Astrocyte (in vitro differentiated cells and primary cell): ENCODE results near the gene SGK1. TPM values are rescaled to one million over a fixed set of nuclear protein-coding genes. Genes with fewer than 3 reads are reported as not detected.

ENCODE experiments used
- DNase-seq: peaks from one replicate; pipeline ENCODE4 v3.0.0-alpha.2; 2010; ENCODE audit warnings: low read depth
- FAIRE-seq: peaks from 2 replicates; lab custom pipeline; 2011; peaks lifted over from hg19 to GRCh38; lab: Jason Lieb, UNC
- H2AFZ ChIP-seq: 2 replicates; pipeline ENCODE4 v1.6.0; 2012; ENCODE audit warnings: low read depth, low read length, inconsistent platforms
- H3K27ac ChIP-seq: 2 replicates; pipeline ENCODE4 v1.5.1; 2011; ENCODE audit warnings: low read depth, low read length, inconsistent platforms
- H3K27me3 ChIP-seq: 2 replicates; pipeline ENCODE4 v1.6.0; 2011; ENCODE audit warnings: low read length, inconsistent platforms; ENCODE audit not compliant: insufficient read depth
- H3K36me3 ChIP-seq: 2 replicates; pipeline ENCODE4 v1.5.1; 2011; ENCODE audit warnings: low read length, inconsistent platforms; ENCODE audit not compliant: insufficient read depth
- H3K4me1 ChIP-seq: 2 replicates; pipeline ENCODE4 v1.5.1; 2011; ENCODE audit warnings: low read length, inconsistent platforms; ENCODE audit not compliant: insufficient read depth
- H3K4me2 ChIP-seq: 2 replicates; pipeline ENCODE4 v1.6.0; 2012; ENCODE audit warnings: low read length, inconsistent platforms
- H3K4me3 ChIP-seq: 2 replicates; pipeline ENCODE4 v1.5.1; 2011; ENCODE audit warnings: low read depth, mild to moderate bottlenecking, low read length, inconsistent platforms; ENCODE audit not compliant: insufficient read depth
- H3K79me2 ChIP-seq: 2 replicates; pipeline ENCODE4 v1.6.0; 2012; ENCODE audit warnings: mild to moderate bottlenecking, low read length, inconsistent platforms; ENCODE audit not compliant: insufficient read depth
- H3K9ac ChIP-seq: 2 replicates; pipeline ENCODE4 v1.6.0; 2012; ENCODE audit warnings: mild to moderate bottlenecking, low read length, inconsistent platforms
- H3K9me3 ChIP-seq: 2 replicates; pipeline ENCODE4 v1.5.1; 2012; ENCODE audit warnings: low read depth, mild to moderate bottlenecking, low read length, inconsistent platforms; ENCODE audit not compliant: insufficient read depth
- H4K20me1 ChIP-seq: 2 replicates; pipeline ENCODE4 v1.6.0; 2012; ENCODE audit warnings: low read length, inconsistent platforms; ENCODE audit not compliant: insufficient read depth
- H3K27ac Mint-ChIP-seq: one replicate; pipeline ENCODE4 v1.8.0; 2021; ENCODE audit warnings: mild to moderate bottlenecking, mixed read lengths; ENCODE audit not compliant: unreplicated experiment
- H3K27me3 Mint-ChIP-seq: one replicate; pipeline ENCODE4 v1.8.0; 2021; ENCODE audit warnings: low read depth, mixed read lengths; ENCODE audit not compliant: unreplicated experiment
- H3K36me3 Mint-ChIP-seq: one replicate; pipeline ENCODE4 v1.8.0; 2021; ENCODE audit warnings: low read depth, mixed read lengths; ENCODE audit not compliant: unreplicated experiment
- H3K4me1 Mint-ChIP-seq: one replicate; pipeline ENCODE4 v1.8.0; 2021; ENCODE audit warnings: low read depth, mixed read lengths; ENCODE audit not compliant: unreplicated experiment
- H3K4me3 Mint-ChIP-seq: one replicate; pipeline ENCODE4 v1.8.0; 2021; ENCODE audit warnings: mild to moderate bottlenecking, moderate library complexity, mixed read lengths; ENCODE audit not compliant: unreplicated experiment
- H3K9me3 Mint-ChIP-seq: one replicate; pipeline ENCODE4 v1.8.0; 2021; ENCODE audit warnings: mild to moderate bottlenecking, mixed read lengths; ENCODE audit not compliant: unreplicated experiment
- EZH2 ChIP-seq: IDR thresholded peaks from 2 replicates; pipeline ENCODE4 v1.6.1; 2012; ENCODE audit warnings: mild to moderate bottlenecking, low read length, inconsistent platforms; ENCODE audit not compliant: insufficient read depth
- total RNA-seq: library from RNA; stranded (reverse); gene quantifications from 2 replicates; pipeline ENCODE4 v1.2.1, GENCODE V29; 2021
- TF ChIP-seq, protein P1 (sequence below): IDR thresholded peaks from 2 replicates; pipeline ENCODE4 v1.5.1; 2011; ENCODE audit warnings: low read depth, mild to moderate bottlenecking, inconsistent platforms, low read length, moderate library complexity; ENCODE audit not compliant: insufficient read depth

The SGK1 gene
- total RNA-seq, 1 donor from 2014 or later = 117 TPM

- Histone ChIP-seq H3K27ac (no peak overlapping the region), H3K4me1 (no peaks in the 10 kb centered on the region), H3K36me3 (no peaks in the 10 kb centered on the region), H4K20me1 (no peaks in the 10 kb centered on the region), H3K4me2 (peak overlapping the region; percentile 10), H3K9ac (no peak overlapping the region), H2AFZ (no peak overlapping the region), H3K9me3 (no peaks in the 10 kb centered on the region), H3K79me2 (no peaks in the 10 kb centered on the region), H3K27me3 (no peaks in the 10 kb centered on the region), H3K4me3 (no peak overlapping the region)
- Mint-ChIP-seq H3K27ac (no peak overlapping the region), H3K4me3 (no peak overlapping the region), H3K9me3 (no peaks in the 10 kb centered on the region), H3K27me3 (no peaks in the 10 kb centered on the region), H3K36me3 (no peaks in the 10 kb centered on the region), H3K4me1 (peaks cover 3% of the 10 kb centered on the region)
- peak; percentile 55 for DNase-seq
- no peak for TF ChIP-seq EZH2
- TF ChIP-seq, protein P1, sequence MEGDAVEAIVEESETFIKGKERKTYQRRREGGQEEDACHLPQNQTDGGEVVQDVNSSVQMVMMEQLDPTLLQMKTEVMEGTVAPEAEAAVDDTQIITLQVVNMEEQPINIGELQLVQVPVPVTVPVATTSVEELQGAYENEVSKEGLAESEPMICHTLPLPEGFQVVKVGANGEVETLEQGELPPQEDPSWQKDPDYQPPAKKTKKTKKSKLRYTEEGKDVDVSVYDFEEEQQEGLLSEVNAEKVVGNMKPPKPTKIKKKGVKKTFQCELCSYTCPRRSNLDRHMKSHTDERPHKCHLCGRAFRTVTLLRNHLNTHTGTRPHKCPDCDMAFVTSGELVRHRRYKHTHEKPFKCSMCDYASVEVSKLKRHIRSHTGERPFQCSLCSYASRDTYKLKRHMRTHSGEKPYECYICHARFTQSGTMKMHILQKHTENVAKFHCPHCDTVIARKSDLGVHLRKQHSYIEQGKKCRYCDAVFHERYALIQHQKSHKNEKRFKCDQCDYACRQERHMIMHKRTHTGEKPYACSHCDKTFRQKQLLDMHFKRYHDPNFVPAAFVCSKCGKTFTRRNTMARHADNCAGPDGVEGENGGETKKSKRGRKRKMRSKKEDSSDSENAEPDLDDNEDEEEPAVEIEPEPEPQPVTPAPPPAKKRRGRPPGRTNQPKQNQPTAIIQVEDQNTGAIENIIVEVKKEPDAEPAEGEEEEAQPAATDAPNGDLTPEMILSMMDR = no peak
- FAIRE-seq = no peak
These were observed 156.9 kb downstream of the SGK1 start for GRCh38 chr6:134161041-134161440.

DNA sequence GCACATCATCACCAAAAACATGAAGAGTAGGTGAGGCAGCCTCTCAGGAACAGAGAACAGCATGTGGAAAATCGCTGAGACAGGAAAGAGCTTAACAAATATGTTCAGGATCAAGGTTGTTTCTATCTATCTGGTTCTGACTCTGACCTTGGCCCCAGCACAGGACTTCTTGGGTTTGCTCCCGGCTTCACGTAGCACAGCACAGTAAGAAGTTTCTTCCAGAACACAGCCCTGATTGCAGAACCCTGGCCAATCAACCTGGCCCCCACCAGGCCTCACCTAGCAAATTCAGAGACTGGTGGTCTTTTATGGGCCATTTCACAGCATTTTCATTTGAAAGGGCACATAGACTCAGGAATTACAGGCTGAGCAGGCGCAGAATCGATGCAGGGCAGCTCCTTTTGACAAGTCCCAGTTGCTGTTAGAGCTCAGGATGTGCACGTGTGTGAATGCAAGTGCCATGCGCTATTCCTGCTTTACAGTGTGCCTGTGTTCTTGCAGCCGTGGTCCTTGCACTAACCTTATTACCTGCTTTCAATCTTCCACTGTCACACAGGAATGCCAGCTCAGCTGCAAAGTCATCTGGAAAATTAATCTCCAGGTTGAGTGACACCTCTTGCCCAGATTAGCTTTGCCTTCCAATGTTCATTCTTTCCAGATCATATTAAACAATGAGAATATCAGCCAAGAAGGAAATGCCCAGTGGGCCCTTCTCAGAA is 165.0 kb downstream of the SGK1 start:
- no peak for FAIRE-seq
- no peaks in the 10 kb centered on the region for H3K9me3 Mint-ChIP-seq
- no peak overlapping the region for H2AFZ ChIP-seq

More for the DNA sequence above, 165.0 kb downstream of the SGK1 start:
- no peak overlapping the region for H3K27ac ChIP-seq
- no peaks in the 10 kb centered on the region for H4K20me1 ChIP-seq
- Mint-ChIP-seq H3K27me3 (peaks cover 5% of the 10 kb centered on the region), H3K27ac (no peak overlapping the region), H3K4me3 (no peak overlapping the region), H3K36me3 (peaks cover 2% of the 10 kb centered on the region), H3K4me1 (no peaks in the 10 kb centered on the region)
- H3K79me2 ChIP-seq = no peaks in the 10 kb centered on the region
- H3K4me1 ChIP-seq = no peaks in the 10 kb centered on the region
- H3K9ac ChIP-seq = no peak overlapping the region
- no peak overlapping the region for H3K4me2 ChIP-seq
- no peaks in the 10 kb centered on the region for H3K9me3 ChIP-seq
- no peak for TF ChIP-seq EZH2
- TF ChIP-seq, protein P1 = no peak
- H3K36me3 ChIP-seq = no peaks in the 10 kb centered on the region
- no peaks in the 10 kb centered on the region for H3K27me3 ChIP-seq
- H3K4me3 ChIP-seq = no peak overlapping the region
- DNase-seq = no peak
